ENCODE results near the gene GSTT2. TPM values are rescaled to one million over a fixed set of nuclear protein-coding genes. Genes with fewer than 3 reads are reported as not detected.

The GSTT2 gene
- total and polyA plus RNA-seq, 11 donors, result 0.30 to 2.1 (median 0.60) TPM; not detected in 8

- WGBS, 4 donors, result 94 to 98% (median 96%) methylated on average over 3 of the region's 3 CpGs
- no peak for DNase-seq
- Histone ChIP-seq H3K36me3 (peaks cover 0 to 19% (median 5%) of the 10 kb centered on the region in 9 donors), H3K27me3 (no peaks in the 10 kb centered on the region), H3K9me3 (peaks cover 0 to 18% (median 0%) of the 10 kb centered on the region in 12 donors), H3K4me3 (no peak overlapping the region), H3K4me1 (peaks cover 0 to 9% (median 0%) of the 10 kb centered on the region in 12 donors), H3K27ac (no peak overlapping the region)
- intact Hi-C loops (cut with DNase I), result no loop called here
- no peak for ATAC-seq
- TF ChIP-seq POLR2A (IDR thresholded peaks at IDR 0.05) (no peak), CTCF (IDR thresholded peaks at IDR 0.05) (no peak)
Measured at GRCh38 chr22:24021304-24021703, 41.4 kb downstream of the GSTT2 start.

- Histone ChIP-seq H3K4me1 (peaks cover 0 to 10% (median 0%) of the 10 kb centered on the region in 12 donors), H3K27me3 (no peaks in the 10 kb centered on the region), H3K9me3 (peaks cover 0 to 18% (median 0%) of the 10 kb centered on the region in 12 donors), H3K27ac (no peak overlapping the region), H3K36me3 (peaks cover 0 to 13% (median 0%) of the 10 kb centered on the region in 9 donors), H3K4me3 (no peak overlapping the region)
- no peak for TF ChIP-seq POLR2A (IDR thresholded peaks at IDR 0.05)
- TF ChIP-seq CTCF (IDR thresholded peaks at IDR 0.05), result no peak
- intact Hi-C loops (cut with DNase I), result no loop called here
- DNase-seq (no peak), ATAC-seq (no peak)
Measured at GRCh38 chr22:24023204-24023789, 43.4 kb downstream of the GSTT2 start.

- 96 to 99% (median 98%) methylated on average over 3 of the region's 3 CpGs for WGBS, 4 donors
- no peak for TF ChIP-seq CTCF (IDR thresholded peaks at IDR 0.05)
- intact Hi-C loops (cut with DNase I), result no loop called here
Measured at GRCh38 chr22:24024354-24024753, 44.4 kb downstream of the GSTT2 start.

GRCh38 chr22:24025475-24025874 is 45.5 kb downstream of the GSTT2 start:
- Histone ChIP-seq H3K4me1 (peaks cover 0 to 16% (median 0%) of the 10 kb centered on the region in 12 donors), H3K27ac (no peak overlapping the region), H3K36me3 (peaks cover 0 to 13% (median 0%) of the 10 kb centered on the region in 9 donors), H3K9me3 (peaks cover 0 to 18% (median 0%) of the 10 kb centered on the region in 12 donors), H3K27me3 (no peaks in the 10 kb centered on the region), H3K4me3 (no peak overlapping the region)
- DNase-seq, result no peak
- ATAC-seq, result no peak
- TF ChIP-seq CTCF (IDR thresholded peaks at IDR 0.05) (no peak), POLR2A (IDR thresholded peaks at IDR 0.05) (no peak)
- WGBS, 4 donors, result 78 to 94% (median 92%) methylated on average over 6 of the region's 6 CpGs
- intact Hi-C loops (cut with DNase I), result no loop called here

More at GRCh38 chr22:24024354-24024753, 44.4 kb downstream of the GSTT2 start:
- ATAC-seq (no peak), DNase-seq (no peak)
- Histone ChIP-seq H3K4me3 (no peak overlapping the region), H3K36me3 (peaks cover 0 to 13% (median 0%) of the 10 kb centered on the region in 9 donors), H3K27ac (no peak overlapping the region), H3K27me3 (no peaks in the 10 kb centered on the region), H3K9me3 (peaks cover 0 to 18% (median 0%) of the 10 kb centered on the region in 12 donors), H3K4me1 (peaks cover 0 to 13% (median 0%) of the 10 kb centered on the region in 12 donors)

Measured in heart left ventricle (tissue), 16 donors.